K562 (cell line): ENCODE measurements around the gene KCTD16. TPM values are rescaled to one million over a fixed set of nuclear protein-coding genes. Genes with fewer than 3 reads are reported as not detected.

ENCODE experiments used
- ATAC-seq: fragments of 200-7000 bp; cut with Tn5 transposase; 3 replicates; pipeline ENCODE4 v1.9.1; 2020; ENCODE audit warnings: moderate library complexity
- BruUV-seq: library from RNA; stranded (reverse); fragments of 400-500 nt; replicated peaks from 2 replicates; lab custom pipeline; 2021; lab: Mats Ljungman, UMichigan
- CTCF ChIA-PET: fragments of 300-600 bp; formaldehyde crosslinking; extraction: SDS; loops from one replicate; lab custom pipeline; 2021; ENCODE audit warnings: low intra/inter-chr PET ratio; lab: Yijun Ruan, JAX
- POLR2A ChIA-PET: fragments of 300-600, 350-650 bp; sonication (Branson Sonifier 250); formaldehyde crosslinking; extraction: SDS; loops from one replicate; lab custom pipeline; 2021; ENCODE audit warnings: antibody characterized with exemption, inconsistent platforms; lab: Yijun Ruan, JAX
- DNase-seq, 4 experiments: peaks; one replicate each; pipeline versions ENCODE4 v3.0.0 to v3.0.0-alpha.2; 2011 to 2018; ENCODE audit warnings: low spot score in 3 of 4, mixed read lengths in 3 of 4; ENCODE audit errors: extremely low read depth in 1 of 4
- FAIRE-seq: peaks from 2 replicates; lab custom pipeline; 2011; peaks lifted over from hg19 to GRCh38; lab: Jason Lieb, UNC
- H2AFZ ChIP-seq: 2 replicates; pipeline ENCODE4 v1.6.0; 2011; ENCODE audit warnings: low read depth, low read length, control low read depth, inconsistent platforms
- H3K27ac ChIP-seq: fragments of 200-600 bp; 3 replicates; pipeline ENCODE4 v1.8.0; 2011; ENCODE audit warnings: low read depth, mild to moderate bottlenecking, control low read depth, inconsistent platforms, low read length, moderate library complexity, mixed read lengths; ENCODE audit errors: extremely low read depth
- H3K27me3 ChIP-seq, 2 experiments: fragments of 300-600 bp in 1 of 2; 2 replicates in 1 of 2; 3 replicates in 1 of 2; pipeline versions ENCODE4 v1.6.0 to v1.8.0; 2011; ENCODE audit warnings: inconsistent platforms in 2 of 2, low read length in 2 of 2, mild to moderate bottlenecking in 1 of 2, mixed read lengths in 1 of 2, moderate library complexity in 1 of 2; ENCODE audit not compliant: control insufficient read depth in 2 of 2, insufficient read depth in 2 of 2
- H3K36me3 ChIP-seq: fragments of 300-600 bp; 3 replicates; pipeline ENCODE4 v1.8.0; 2011; ENCODE audit warnings: mild to moderate bottlenecking, low read length, inconsistent platforms; ENCODE audit not compliant: control insufficient read depth, insufficient read depth
- H3K4me1 ChIP-seq, 2 experiments: fragments of 200-600 bp in 1 of 2; replicated peaks in 1 of 2; 2 replicates in 1 of 2; 3 replicates in 1 of 2; pipeline versions ENCODE4 v1.5.1 to v1.8.0; 2011; ENCODE audit warnings: inconsistent platforms in 2 of 2, low read length in 2 of 2, mild to moderate bottlenecking in 1 of 2, mixed read lengths in 1 of 2, moderate library complexity in 1 of 2; ENCODE audit not compliant: control insufficient read depth in 2 of 2, insufficient read depth in 2 of 2
- H3K4me2 ChIP-seq: 2 replicates; pipeline ENCODE4 v1.6.1; 2011; ENCODE audit warnings: low read length, control low read depth, inconsistent platforms, mixed read lengths; ENCODE audit not compliant: insufficient read depth
- H3K4me3 ChIP-seq: fragments of 200-600 bp; sonication (generic), shearing (Covaris generic); 2 replicates; pipeline ENCODE4 v1.5.1; 2016; ENCODE audit warnings: control low read depth, inconsistent platforms
- H3K79me2 ChIP-seq: fragments of 200-600 bp; 3 replicates; pipeline ENCODE4 v1.8.0; 2011; ENCODE audit warnings: low read length, inconsistent platforms; ENCODE audit not compliant: control insufficient read depth, insufficient read depth
- H3K9ac ChIP-seq, 2 experiments: 2 replicates each; pipeline versions ENCODE4 v1.6.0 to v1.6.1; 2011; ENCODE audit warnings: low read depth in 2 of 2, low read length in 2 of 2, control low read depth in 1 of 2, inconsistent platforms in 1 of 2, mild to moderate bottlenecking in 1 of 2, mixed read lengths in 1 of 2; ENCODE audit not compliant: insufficient read depth in 1 of 2
- H3K9me1 ChIP-seq: one replicate; pipeline ENCODE4 v1.6.0; 2011; ENCODE audit warnings: inconsistent platforms, mild to moderate bottlenecking, low read length, moderate library complexity; ENCODE audit not compliant: control insufficient read depth, insufficient read depth
- H3K9me3 ChIP-seq: replicated peaks from 2 replicates; pipeline ENCODE4 v1.5.1; 2011; ENCODE audit warnings: low read depth, low read length, inconsistent platforms; ENCODE audit not compliant: control insufficient read depth, insufficient read depth
- H4K20me1 ChIP-seq: replicated peaks from 2 replicates; pipeline ENCODE4 v1.6.1; 2011; ENCODE audit warnings: low read length, inconsistent platforms, mixed read lengths; ENCODE audit not compliant: control insufficient read depth, insufficient read depth
- E4F1 ChIP-seq: fragments of 250-450 bp; sonication (Bioruptor Pico); IDR thresholded peaks from 2 replicates; pipeline ENCODE4 v1.5.0; 2021; ENCODE audit warnings: mild to moderate bottlenecking, borderline replicate concordance
- ETS1 ChIP-seq: conservative IDR thresholded peaks from 2 replicates; pipeline ENCODE4 v1.6.1; 2011; ENCODE audit warnings: low read depth, mild to moderate bottlenecking, low read length; ENCODE audit not compliant: control insufficient read depth
- WGBS: fragments of 100-300 bp; shearing (Covaris generic); methylation state at CpG from one replicate; pipeline ENCODE4 v1.1.6; 2016; ENCODE audit warnings: low coverage, mixed read lengths; ENCODE audit not compliant: insufficient coverage; ENCODE audit errors: missing lambda C conversion rate; 5-methylcytosine and 5-hydroxymethylcytosine counted together
- in situ Hi-C: fragments of 300-500 bp; cut with MboI; formaldehyde crosslinking; loops from 4 replicates; pipeline ENCODE4 v1.15.0; 2018; ENCODE audit warnings: inconsistent platforms, mixed read lengths
- intact Hi-C: fragments of 100-400 bp; cut with micrococcal nuclease; formaldehyde crosslinking; loops from 2 replicates; pipeline ENCODE4 v1.14.2; 2022
- polyA plus RNA-seq, 8 experiments: library from polyadenylated mRNA; depleted of rRNA in 4 of 8; stranded (reverse) in 5 of 8; unstranded in 3 of 8; fragments of >200 nt; fragmentation: Nextera tagmentation in 2 of 8; fragmentation: Illumina TruSeq in 1 of 8; extraction: Ambion mirVana in 2 of 8; extraction: Trizol in 1 of 8; gene quantifications; 2 replicates each; pipeline versions ENCODE4 v1.2.1 to v1.2.3, GENCODE V29; 2011 to 2014; ENCODE audit warnings: inconsistent platforms in 1 of 8, missing spikeins in 1 of 8
- total RNA-seq, 7 experiments: library from RNA; depleted of rRNA in 6 of 7; stranded (reverse); fragments of >200 nt in 6 of 7; fragmentation: Illumina TruSeq in 2 of 7; extraction: Trizol in 2 of 7; gene quantifications; 2 replicates each; pipeline versions ENCODE4 v1.2.1 to v1.2.3, GENCODE V29; 2011 to 2021; ENCODE audit warnings: low replicate concordance in 1 of 7

The KCTD16 gene
- total and polyA plus RNA-seq, 9 of the 15 experiments (the other 6 are each of a cell fraction or from before 2014, with no cell fraction given) = 0.04 TPM; not detected in 8

- CTCF ChIA-PET = no interaction called here
- no peaks in the 10 kb centered on the region; the same call in 1 of the 2 replicates for H3K9me3 ChIP-seq
- no peak overlapping the region for H3K27ac ChIP-seq
- TF ChIP-seq ETS1 (no peak), E4F1 (no peak)
- in situ Hi-C loops (no loop called here), intact Hi-C loops (no loop called here)
- H2AFZ ChIP-seq = no peak overlapping the region
- no peak overlapping the region for H3K4me3 ChIP-seq
- no peak for ATAC-seq
- H3K9me1 ChIP-seq = no peaks in the 10 kb centered on the region
- no peak overlapping the region for H3K4me2 ChIP-seq
- FAIRE-seq = no peak
- WGBS = 1% methylated on average over 5 of the region's 5 CpGs
- H4K20me1 ChIP-seq = no peaks in the 10 kb centered on the region
- no peak overlapping the region for H3K9ac ChIP-seq
- BruUV-seq = no TSS peak
- no peaks in the 10 kb centered on the region for H3K79me2 ChIP-seq
- POLR2A ChIA-PET = no interaction called here
- DNase-seq = no peak
- H3K4me1 ChIP-seq = no peaks in the 10 kb centered on the region
- H3K27me3 ChIP-seq = no peaks in the 10 kb centered on the region
- no peaks in the 10 kb centered on the region for H3K36me3 ChIP-seq
These were observed 137.5 kb downstream of the KCTD16 start for GRCh38 chr5:144308174-144308573.
